Brain pericyte (primary cell): ENCODE results near the gene FRAT2.
"Not testable (repeated sequence)": the region's sequence is repeated elsewhere in the genome, so short reads cannot be mapped to it uniquely, and the experiment has no call there.

ENCODE experiments used
- DNase-seq: peaks from one replicate; pipeline ENCODE4 v3.0.0-alpha.2; 2012; ENCODE audit warnings: low read depth, low spot score

Gene FRAT2

GRCh38 chr10:97292097-97292861, 42.2 kb downstream of the FRAT2 start, which contains the start of gene ARHGAP19:
TSS of gene ARHGAP19 (minus strand) at chr10:97292637. CDS start at chr10:97292627, 10 bp downstream.
- peak; percentile 94 for DNase-seq

- DNase-seq: no peak
Measured at GRCh38 chr10:97291357-97292096, 43.0 kb downstream of the FRAT2 start.

GRCh38 chr10:97290576-97291356, 43.8 kb downstream of the FRAT2 start:
- DNase-seq: not testable (repeated sequence)

- not testable (repeated sequence) for DNase-seq
Measured at GRCh38 chr10:97290076-97290475, 44.5 kb downstream of the FRAT2 start.
